Epidermal melanocyte (primary cell): ENCODE results near the gene DLG2.
"Not testable (repeated sequence)": the region's sequence is repeated elsewhere in the genome, so short reads cannot be mapped to it uniquely, and the experiment has no call there.

Source experiments
- DNase-seq: peaks from one replicate; pipeline ENCODE4 v3.0.0; 2011; ENCODE audit warnings: low spot score; ENCODE audit not compliant: insufficient read length

Gene DLG2

DNA sequence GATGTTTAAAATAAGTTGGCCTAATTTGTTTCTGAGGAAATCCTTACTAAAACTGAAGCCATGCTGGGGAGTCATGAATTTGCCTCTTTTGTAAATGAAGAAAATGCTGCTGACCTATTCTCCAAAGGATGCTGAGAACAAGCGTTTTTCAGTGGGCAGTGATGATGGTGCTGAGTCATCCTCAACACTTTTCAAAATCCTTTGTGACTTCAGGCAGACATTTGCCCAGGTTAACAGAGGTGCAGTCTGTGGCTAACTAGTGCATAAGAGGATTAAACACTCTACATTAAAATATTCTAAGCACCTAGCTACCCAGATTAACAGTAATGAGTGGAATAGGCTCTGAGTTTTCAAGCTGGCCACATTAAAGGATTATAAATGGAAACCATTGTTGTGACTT is 509.0 kb downstream of the DLG2 start:
- no peak for DNase-seq

DNA sequence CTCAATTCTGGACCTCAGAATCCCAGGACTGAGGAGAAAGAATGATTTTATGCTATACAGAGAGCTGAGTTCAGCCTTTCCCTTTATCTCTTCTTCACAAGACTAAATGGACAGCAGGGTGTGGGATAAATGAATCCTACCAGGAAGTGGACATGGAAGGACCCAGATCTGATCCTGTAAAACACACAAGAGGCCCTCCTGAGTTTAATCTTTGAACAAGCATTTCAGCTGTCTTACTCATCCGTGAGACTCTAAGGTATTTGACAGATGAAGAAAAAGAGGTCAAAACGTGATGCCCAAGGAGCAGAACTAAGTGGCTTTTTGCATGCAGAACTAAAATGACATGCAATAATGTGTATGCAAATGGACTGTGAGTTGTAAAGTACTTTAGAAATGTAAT is 511.3 kb downstream of the DLG2 start:
- no peak for DNase-seq

DNA sequence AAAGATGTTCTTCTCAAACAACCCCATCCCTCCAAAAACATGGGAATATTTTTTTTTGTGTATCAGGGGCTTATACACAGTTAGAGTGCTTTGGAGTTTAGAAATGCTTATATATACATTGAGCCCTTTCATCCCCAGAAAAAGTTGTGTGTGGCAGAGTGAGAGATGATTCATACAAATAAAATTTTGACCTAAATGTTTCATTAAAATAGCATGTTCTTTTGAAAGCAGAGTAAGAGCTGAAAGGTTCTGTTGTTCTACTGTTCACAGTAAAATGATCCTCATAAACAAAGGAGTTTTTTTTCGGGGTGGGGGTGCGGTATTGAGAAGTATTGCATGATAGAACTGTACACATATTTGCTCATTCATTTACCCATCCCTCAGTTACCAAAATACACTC is 512.4 kb downstream of the DLG2 start:
- no peak for DNase-seq

DNA sequence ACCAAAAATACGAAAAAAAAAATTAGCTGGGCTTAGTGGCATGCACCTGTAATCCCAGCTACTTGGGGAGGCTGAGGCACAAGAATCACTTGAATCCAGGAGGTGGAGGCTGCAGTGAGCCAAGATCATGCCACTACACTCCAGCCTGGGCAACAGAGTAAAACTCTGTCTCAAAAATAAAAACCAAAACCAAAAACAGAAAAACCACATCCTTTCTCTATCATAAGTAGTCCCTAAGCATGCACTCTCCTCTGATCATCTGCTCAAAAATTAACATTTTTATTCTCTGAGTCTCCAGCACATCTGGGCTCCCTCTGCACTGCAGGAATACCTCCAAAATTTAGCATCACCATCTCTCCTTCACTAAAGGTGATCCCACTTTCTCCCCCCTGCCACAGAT is 516.9 kb downstream of the DLG2 start:
- DNase-seq = not testable (repeated sequence)

DNA sequence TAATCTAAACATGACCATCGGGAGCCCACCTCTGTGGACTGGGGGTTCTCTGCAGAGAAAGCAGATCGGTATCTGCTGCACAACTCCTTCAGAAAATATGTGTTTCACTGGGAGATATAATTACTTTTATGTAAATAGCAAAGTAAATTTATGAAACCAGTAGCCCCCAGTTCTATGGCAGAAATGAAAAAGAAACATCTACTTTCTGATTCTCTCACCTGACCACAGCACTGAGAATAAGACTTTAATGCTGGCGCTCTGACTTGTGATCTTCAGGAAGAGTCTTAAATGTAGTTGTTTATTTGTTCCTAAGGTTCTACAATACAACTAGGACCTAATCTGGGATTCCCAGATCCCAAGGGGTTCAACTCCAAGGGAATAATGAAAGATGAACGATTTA is 518.0 kb downstream of the DLG2 start:
- DNase-seq = no peak

DNA sequence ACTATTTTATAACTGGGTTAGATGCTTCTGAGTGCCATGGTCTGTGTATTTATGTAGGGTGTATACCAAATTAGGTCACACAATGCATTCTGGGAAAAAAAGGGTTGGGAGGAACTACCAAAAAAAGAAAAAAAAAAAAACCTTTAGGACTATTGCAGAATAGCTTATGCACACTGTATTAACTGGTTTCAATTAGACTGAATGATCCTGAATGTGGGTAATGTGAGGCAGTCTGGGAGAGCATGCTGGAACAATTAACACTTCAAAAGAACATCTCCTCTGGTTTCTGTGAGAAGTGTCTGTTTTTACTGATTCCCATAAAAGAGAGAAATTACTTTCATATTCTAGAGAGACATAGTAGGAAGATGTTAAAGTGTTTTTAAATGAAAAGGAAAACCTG is 521.3 kb downstream of the DLG2 start:
- DNase-seq = no peak

DNA sequence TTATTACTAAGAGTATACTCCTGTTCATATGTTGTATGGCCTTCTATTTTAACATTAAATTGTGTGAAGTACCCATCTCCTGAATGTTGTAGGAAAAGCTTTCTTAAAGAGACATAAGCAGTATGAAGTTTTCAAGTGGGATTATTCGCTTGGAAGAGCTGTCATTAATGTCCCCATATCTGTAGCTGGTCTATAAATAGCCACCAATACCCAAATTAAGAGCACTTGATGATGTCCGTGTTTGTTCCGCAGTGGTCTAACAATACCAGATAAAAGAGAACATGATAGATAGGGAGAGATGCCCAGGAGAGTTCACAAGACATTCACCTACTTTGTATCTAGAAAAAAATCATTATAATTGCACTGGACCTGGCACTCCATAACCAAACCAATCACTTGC is 527.6 kb downstream of the DLG2 start:
- no peak for DNase-seq

DNA sequence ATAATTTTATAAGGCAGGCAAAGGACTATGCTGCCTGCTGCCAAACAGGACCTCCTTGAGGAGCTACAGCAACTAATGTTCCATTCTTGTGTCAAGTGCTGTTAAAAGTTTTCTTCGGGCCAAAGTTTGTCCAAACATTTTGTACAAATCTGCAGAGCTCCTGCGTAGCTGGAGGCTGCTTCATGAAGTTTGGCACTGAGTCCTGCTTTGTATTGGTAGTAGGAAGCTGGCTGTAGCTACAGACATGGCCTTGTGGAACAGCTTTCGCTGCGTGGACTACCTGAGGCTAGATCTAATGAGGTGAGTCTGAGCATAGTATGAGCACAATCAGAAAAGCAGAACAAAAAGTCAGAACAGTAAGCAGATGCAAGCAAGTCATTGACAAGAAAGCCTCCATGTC is 528.1 kb downstream of the DLG2 start:
- no peak for DNase-seq

DNA sequence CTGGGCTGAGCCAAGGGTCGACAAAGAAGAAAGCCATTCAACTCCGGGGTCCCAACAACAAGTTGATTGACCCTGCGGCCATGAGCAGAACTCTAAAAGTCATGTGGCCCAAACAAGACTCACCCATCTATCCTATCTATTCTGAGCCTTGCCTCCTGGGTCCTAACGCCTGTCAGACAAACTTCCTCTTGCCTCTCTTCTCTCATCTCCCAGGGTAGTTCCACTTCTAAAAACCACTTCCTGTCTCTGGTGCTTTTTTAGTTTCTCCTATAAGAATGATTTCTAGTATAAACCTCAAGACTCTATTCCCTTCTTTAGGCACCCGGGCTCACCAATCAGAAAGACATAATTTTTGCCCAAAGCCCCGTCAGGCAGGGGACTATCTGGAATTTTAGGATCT is 530.2 kb downstream of the DLG2 start:
- no peak for DNase-seq

DNA sequence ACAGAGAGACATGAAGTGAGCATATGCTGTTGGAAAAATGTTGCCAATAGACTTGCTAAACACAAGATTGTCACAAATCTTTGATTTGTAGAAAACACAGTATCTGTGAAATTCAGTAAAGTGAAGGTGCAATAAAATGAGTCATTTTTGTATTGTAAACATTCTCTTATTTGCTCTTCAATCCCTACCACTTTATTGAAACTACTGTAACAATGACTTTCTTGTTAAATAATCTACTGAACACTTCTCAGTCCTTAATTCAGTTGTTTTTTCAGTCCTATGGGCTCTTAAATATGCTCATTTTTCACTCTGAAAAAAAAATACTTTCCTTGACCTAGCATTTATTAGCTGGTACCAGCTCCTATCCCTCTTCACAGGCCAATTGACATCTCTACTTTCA is 531.9 kb downstream of the DLG2 start:
- no peak for DNase-seq

DNA sequence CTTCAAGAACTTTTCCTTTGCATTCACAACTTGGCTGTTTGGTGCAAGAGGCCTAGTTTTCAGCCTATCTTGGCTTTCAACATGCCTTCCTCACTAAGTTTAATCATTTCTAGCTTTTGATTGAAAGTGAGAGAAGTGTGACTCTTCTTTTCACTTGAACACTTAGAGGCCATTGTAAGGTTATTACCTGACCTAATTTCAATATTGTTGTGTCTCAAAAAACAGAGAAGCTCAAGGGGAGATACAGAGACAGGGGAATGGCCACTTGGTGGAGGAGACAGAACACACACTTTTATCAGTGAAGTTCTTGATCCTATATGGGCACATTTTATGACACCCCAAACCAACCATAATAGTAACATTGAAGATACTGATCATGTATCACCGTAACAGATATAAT is 532.3 kb downstream of the DLG2 start:
- DNase-seq = no peak

DNA sequence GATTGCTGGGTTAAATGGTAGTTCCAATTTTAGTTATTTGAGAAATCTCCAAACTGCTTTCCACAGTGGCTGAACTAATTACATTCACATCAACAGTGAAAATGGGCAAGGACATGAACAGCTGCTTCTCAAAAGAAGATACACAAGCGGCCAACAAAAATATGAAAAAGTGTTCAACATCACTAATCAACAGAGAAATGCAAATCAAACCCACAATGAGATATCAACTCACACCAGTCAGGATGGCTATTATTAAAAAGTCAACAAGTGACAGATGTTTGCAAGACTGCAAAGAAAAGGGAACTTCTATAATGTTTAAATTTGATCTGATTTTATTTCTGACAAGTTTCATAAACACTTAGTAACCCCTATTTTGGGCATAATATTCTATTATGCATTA is 537.5 kb downstream of the DLG2 start:
- DNase-seq = no peak

DNA sequence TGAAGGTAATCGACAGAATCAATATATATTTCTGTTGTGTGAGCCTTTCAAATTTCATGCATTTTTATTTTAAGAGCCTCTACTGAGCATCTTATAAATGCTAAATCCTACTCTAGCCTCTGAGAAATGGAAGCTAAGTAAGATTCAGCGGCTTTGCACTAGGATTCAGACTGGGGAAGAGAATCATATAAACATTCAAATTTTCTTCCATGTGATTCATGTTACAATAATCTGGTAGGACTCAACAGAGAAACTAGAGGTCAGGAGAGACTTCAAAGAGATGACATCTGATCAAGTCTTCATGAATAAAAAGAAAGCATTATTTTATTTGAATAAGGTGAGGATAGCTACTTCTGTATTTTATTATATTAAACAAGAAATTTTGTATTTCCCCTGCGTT is 538.9 kb downstream of the DLG2 start:
- no peak for DNase-seq

DNA sequence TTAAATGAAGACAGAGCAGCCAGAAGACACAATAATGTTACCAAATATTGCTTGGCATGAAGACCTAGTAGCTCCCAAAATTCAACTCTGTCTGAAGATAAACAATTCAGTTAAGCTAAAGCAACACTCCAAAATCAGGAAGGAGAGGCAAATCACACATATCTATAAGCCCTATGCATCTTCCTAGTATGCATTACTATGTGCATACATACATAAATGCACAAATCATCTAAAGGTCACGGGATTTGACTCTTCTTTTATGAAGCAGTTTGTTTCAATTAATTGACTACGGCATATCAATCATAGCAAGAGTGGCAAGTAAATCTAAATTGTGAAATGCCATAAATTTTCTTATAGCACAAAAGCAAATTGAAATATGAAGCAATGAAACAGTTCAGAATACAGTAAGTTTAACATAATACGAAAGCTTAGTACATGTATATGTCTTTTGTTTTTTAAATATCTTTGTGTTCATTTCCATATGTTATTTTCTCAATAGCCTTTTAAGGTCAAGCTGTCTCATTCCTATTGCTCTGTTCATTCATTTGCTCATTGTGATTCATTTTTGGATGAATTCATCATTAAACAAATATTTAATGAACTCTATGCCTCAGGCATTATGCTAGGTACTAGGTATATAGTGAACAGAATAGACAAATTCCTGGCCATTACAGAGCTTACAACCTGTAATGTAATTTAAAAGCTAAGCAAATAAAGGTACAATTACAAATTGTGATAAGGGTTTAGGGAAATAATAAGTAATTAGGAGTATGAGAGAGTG is 540.5 kb downstream of the DLG2 start:
- DNase-seq = no peak

DNA sequence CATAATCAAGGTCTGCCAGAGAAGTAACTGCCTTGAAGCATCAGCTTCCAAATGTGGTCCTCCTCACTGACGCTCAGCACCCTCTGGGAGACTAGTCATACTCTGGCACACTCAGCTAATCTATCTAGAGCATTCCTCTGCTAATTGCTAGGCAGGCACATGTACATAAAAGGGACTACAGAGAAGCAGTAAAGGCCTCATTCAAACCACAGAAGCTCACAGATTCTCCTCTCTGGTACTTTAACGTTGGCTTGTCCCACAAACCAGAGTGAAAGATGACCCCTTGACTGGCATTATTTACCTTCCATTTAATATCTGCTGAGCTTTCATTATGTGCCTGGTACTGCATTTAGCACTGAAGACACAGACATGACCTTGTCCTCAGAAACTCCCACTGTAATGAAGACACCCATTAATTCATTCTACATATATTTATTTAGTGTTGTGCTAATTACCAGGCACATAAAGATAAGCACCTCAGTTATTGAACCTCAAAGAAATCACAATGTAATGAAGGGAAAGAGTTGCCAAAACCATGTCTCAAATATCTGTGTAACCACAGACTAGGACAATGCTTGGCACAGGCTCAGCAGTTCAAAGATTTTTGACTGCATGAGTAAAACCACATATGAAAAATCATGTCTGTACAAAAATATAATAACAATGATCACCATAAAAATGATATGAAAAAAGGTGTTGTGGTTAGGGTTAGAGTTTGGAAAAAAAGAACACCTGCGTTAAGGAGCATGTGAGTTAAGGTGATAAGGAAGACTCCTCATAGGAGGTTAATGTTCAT is 550.4 kb downstream of the DLG2 start:
- DNase-seq = no peak

DNA sequence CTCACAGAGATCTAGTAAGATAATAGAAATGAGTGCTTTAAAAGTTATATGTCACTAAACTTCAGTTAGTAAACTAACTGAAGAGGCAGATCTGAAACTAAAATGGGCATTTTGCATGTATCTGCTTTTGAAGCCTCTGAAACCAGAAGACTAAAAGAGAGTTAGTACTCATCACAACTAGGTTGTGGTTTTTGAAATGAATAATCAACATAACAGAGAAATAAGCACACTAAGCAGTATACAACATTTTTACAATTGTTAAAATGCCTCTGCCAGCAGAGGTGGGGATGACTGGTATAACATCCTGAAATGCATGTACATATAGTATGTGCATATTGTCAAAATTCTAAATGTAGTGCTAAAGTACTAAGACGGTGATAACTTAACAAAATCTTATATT is 564.5 kb downstream of the DLG2 start:
- no peak for DNase-seq

DNA sequence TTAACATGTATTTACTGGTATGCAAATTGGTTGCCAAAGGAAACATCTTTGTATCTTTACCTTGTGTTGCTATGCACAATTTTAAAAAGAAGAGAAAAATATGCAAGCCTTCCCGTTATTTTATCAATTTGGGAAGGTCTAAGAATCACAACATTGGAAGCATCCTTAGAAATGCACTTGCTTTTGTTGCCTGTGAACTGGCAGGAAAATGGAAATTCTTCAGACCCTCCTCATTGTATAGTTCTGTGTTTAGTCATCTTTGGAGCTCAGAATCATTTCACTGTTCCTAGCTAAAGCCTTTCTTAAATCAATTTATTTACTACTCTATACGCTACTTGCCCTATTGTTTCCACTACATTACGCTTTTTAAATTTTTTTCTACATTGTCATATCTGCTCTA is 574.5 kb downstream of the DLG2 start:
- no peak for DNase-seq

DNA sequence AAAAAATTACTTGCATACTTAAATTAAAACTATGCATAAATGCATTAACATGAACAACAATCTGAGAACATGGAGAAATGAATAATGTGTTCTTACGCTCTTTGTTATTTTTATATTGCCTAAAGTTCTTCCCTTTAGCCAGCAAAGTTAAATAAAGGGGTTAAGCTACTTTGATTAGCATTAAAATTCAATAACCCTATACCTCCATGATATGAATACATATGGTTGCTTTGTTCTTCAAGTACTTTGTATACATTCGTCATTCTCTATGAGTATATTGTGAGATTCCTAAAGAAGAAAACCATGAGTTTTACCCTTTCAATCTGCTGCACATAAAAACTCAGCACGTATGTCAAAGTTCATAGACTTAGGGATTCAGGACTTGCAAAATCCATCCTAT is 578.3 kb downstream of the DLG2 start:
- DNase-seq = no peak

DNA sequence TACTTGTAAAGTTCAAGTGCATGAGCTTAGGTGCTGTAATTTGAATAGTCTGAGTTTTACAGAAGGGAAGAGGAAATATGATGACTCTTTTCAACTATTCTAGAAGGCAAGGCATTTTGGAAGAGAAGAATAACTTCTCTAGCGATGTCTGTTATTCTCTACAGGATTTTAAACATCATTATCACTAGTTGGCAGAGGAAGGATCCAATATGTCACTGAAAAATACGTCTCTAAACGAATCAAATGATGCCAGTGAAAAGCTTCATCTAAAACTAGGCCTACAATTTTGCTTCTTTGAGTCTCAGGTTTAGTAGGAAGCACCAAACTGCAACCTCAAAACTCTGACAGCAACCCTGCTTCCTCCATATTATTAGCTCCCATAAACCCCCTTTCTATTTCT is 581.4 kb downstream of the DLG2 start:
- no peak for DNase-seq

DNA sequence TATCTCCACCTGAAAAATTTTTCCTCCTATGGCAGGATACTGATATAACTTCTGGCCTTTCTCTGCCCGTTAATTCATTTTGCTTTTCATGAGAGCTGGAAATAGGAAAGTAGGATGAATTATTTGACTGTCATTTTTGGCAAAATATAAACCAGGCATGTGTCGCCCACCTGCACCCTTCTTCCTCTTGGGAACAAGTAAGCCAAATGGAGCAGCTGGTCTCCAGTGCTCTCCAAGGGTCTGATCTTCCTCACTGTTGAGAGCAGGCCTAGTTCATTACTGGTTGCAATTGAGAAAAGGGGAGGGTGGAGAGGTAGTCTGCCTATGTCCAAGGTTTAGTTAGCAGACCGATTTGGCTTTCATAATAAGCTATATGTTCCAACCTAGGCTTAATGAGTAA is 582.2 kb downstream of the DLG2 start:
- no peak for DNase-seq

DNA sequence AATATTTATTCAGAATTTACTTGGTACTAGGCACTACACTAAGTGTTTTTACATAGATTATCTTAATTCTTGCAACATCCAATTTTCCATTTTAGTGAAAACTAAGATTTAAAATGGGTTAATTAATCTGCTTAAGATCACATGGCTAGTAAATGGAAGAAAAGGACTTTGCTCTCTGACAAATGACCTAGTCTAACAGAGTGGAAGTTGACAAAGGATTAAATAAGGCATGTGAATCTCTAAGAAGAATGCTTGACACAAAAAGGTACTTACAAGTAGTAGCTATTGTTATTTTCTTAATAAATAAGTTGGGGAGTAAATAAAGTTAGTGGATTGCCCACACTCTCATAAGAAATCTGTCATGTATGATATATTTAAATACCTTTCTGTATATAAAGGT is 584.8 kb downstream of the DLG2 start:
- no peak for DNase-seq

DNA sequence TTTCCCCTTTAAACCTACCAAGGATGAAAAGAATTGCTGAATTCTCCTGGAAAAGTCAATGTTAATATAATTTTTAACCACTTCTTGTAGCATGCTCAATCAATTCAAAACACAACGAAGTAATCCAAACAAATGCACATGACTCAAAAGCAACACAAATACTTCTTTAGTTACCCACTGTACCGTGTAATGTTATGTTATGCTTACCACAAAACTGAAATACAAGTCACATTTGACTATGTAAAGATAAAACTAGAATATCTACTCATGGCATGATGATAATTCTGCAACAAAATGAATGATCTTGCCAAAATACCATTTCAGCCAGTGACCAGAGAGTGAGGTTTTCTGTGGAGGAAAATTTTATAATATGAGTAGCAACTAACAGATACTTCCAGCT is 587.0 kb downstream of the DLG2 start:
- no peak for DNase-seq

DNA sequence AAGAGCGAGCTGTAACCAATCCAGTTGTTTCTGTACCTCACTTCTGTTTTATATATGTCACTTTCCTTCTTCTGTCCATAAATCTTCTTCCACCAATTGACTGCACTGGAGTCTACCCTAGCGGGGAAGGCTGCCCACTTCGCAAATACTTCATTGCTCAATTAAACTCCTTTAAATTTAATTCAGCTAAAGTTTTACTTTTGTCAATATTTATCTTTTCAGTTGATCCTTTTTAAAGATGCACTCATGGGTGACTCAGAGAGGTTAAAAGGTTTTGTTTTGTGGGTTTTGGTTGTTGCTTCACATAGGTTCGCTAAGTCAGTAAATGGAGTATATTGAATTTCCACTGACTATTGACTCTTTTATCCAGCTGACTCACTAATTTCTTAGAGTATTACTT is 597.2 kb downstream of the DLG2 start:
- DNase-seq = no peak
